H9 (cell line): Measurements from ENCODE around the gene GJE1. TPM values are rescaled to one million over a fixed set of nuclear protein-coding genes. Genes with fewer than 3 reads are reported as not detected.

Source experiments
- DNase-seq: peaks from one replicate; pipeline ENCODE4 v3.0.0-alpha.2; 2017
- H2AFZ ChIP-seq: one replicate; pipeline ENCODE4 v1.6.1; 2013; ENCODE audit warnings: mild to moderate bottlenecking, low read length, control low read depth, moderate library complexity
- H2AK5ac ChIP-seq: 2 replicates; pipeline ENCODE4 v1.6.1; 2013; ENCODE audit warnings: low read length, control low read depth, mixed read lengths; ENCODE audit not compliant: insufficient read length
- H2BK120ac ChIP-seq: one replicate; pipeline ENCODE4 v1.6.1; 2013; ENCODE audit warnings: low read depth, mild to moderate bottlenecking, low read length, control low read depth, inconsistent platforms; ENCODE audit not compliant: poor library complexity, severe bottlenecking
- H2BK12ac ChIP-seq: 2 replicates; pipeline ENCODE4 v1.6.1; 2013; ENCODE audit warnings: low read length, control low read depth, mixed read lengths, low read depth; ENCODE audit not compliant: insufficient read length
- H2BK15ac ChIP-seq: 2 replicates; pipeline ENCODE4 v1.6.1; 2013; ENCODE audit warnings: low read depth, low read length, control low read depth
- H2BK20ac ChIP-seq: one replicate; pipeline ENCODE4 v1.6.1; 2013; ENCODE audit warnings: low read depth, mild to moderate bottlenecking, low read length, control low read depth, inconsistent platforms; ENCODE audit not compliant: poor library complexity, severe bottlenecking
- H2BK5ac ChIP-seq: 2 replicates; pipeline ENCODE4 v1.6.1; 2013; ENCODE audit warnings: low read length, control low read depth, mixed read lengths; ENCODE audit not compliant: insufficient read length
- H3K14ac ChIP-seq: 2 replicates; pipeline ENCODE4 v1.6.1; 2013; ENCODE audit warnings: low read length, control low read depth; ENCODE audit not compliant: insufficient read depth
- H3K18ac ChIP-seq: 2 replicates; pipeline ENCODE4 v1.6.1; 2013; ENCODE audit warnings: low read depth, mild to moderate bottlenecking, mixed read lengths, low read length, control low read depth; ENCODE audit not compliant: insufficient read length
- H3K23ac ChIP-seq: 2 replicates; pipeline ENCODE4 v1.6.1; 2013; ENCODE audit warnings: low read length, control low read depth, mixed read lengths, low read depth; ENCODE audit not compliant: insufficient read length
- H3K23me2 ChIP-seq: 2 replicates; pipeline ENCODE4 v1.6.1; 2013; ENCODE audit warnings: low read depth, mild to moderate bottlenecking, mixed read lengths, low read length, control low read depth; ENCODE audit not compliant: insufficient read length, poor library complexity, severe bottlenecking
- H3K27ac ChIP-seq: 2 replicates; pipeline ENCODE4 v1.5.1; 2013; ENCODE audit warnings: low read length, control low read depth, mixed read lengths, low read depth; ENCODE audit not compliant: insufficient read length
- H3K27me3 ChIP-seq: 2 replicates; pipeline ENCODE4 v1.6.1; 2013; ENCODE audit warnings: low read length, control low read depth, inconsistent platforms; ENCODE audit not compliant: insufficient read depth
- H3K4ac ChIP-seq: 2 replicates; pipeline ENCODE4 v1.6.1; 2013; ENCODE audit warnings: low read depth, mild to moderate bottlenecking, control low read depth, inconsistent platforms, low read length, moderate library complexity
- H3K4me1 ChIP-seq: 2 replicates; pipeline ENCODE4 v1.6.1; 2013; ENCODE audit warnings: low read length, control low read depth, inconsistent platforms; ENCODE audit not compliant: insufficient read depth
- H3K4me2 ChIP-seq: 2 replicates; pipeline ENCODE4 v1.6.1; 2013; ENCODE audit warnings: low read length, control low read depth, mixed read lengths; ENCODE audit not compliant: insufficient read length, insufficient read depth
- H3K56ac ChIP-seq: 2 replicates; pipeline ENCODE4 v1.6.1; 2013; ENCODE audit warnings: low read depth, mild to moderate bottlenecking, mixed read lengths, low read length, control low read depth; ENCODE audit not compliant: insufficient read length
- H3K79me1 ChIP-seq: 2 replicates; pipeline ENCODE4 v1.6.1; 2013; ENCODE audit warnings: low read depth, mild to moderate bottlenecking, moderate library complexity, low read length, control low read depth, inconsistent platforms; ENCODE audit not compliant: insufficient read depth, poor library complexity, severe bottlenecking
- H3K79me2 ChIP-seq: 2 replicates; pipeline ENCODE4 v1.6.1; 2013; ENCODE audit warnings: low read length, control low read depth, inconsistent platforms; ENCODE audit not compliant: insufficient read depth
- H3K9ac ChIP-seq: 2 replicates; pipeline ENCODE4 v1.6.1; 2013; ENCODE audit warnings: low read length, control low read depth, mixed read lengths; ENCODE audit not compliant: insufficient read length; ENCODE audit errors: extremely low read depth
- H3K9me3 ChIP-seq: one replicate; pipeline ENCODE4 v1.6.1; 2013; ENCODE audit warnings: low read depth, low read length, inconsistent platforms; ENCODE audit not compliant: control insufficient read depth
- H3T11ph ChIP-seq: one replicate; pipeline ENCODE4 v1.6.1; 2013; ENCODE audit warnings: mild to moderate bottlenecking, low read length, control low read depth, inconsistent platforms
- H4K20me1 ChIP-seq: one replicate; pipeline ENCODE4 v1.6.1; 2013; ENCODE audit not compliant: control insufficient read depth, insufficient read length, insufficient read depth
- H4K5ac ChIP-seq: 2 replicates; pipeline ENCODE4 v1.6.1; 2013; ENCODE audit warnings: low read depth, mild to moderate bottlenecking, mixed read lengths, low read length, control low read depth; ENCODE audit not compliant: insufficient read length
- H4K8ac ChIP-seq: replicated peaks from 2 replicates; pipeline ENCODE4 v1.6.1; 2013; ENCODE audit warnings: low read length, control low read depth, mixed read lengths, low read depth; ENCODE audit not compliant: insufficient read length
- H4K91ac ChIP-seq: 2 replicates; pipeline ENCODE4 v1.6.1; 2013; ENCODE audit warnings: low read depth, mild to moderate bottlenecking, moderate library complexity, mixed read lengths, low read length, control low read depth; ENCODE audit not compliant: insufficient read length
- H3K27ac Mint-ChIP-seq, 3 experiments: 2 replicates in 2 of 3; 3 replicates in 1 of 3; pipeline ENCODE4 v1.8.0; 2020 to 2021; ENCODE audit warnings: mixed read lengths in 3 of 3, mild to moderate bottlenecking in 1 of 3, moderate library complexity in 1 of 3
- H3K27me3 Mint-ChIP-seq: 2 replicates; pipeline ENCODE4 v1.8.0; 2021; ENCODE audit warnings: low read depth, mild to moderate bottlenecking, moderate library complexity, mixed read lengths
- H3K36me3 Mint-ChIP-seq, 3 experiments: 2 replicates in 2 of 3; 3 replicates in 1 of 3; pipeline ENCODE4 v1.8.0; 2020 to 2021; ENCODE audit warnings: low read depth in 3 of 3, mixed read lengths in 3 of 3; ENCODE audit not compliant: insufficient read depth in 1 of 3
- H3K4me1 Mint-ChIP-seq, 2 experiments: 2 replicates each; pipeline ENCODE4 v1.8.0; 2020; ENCODE audit warnings: mixed read lengths in 2 of 2
- H3K4me3 Mint-ChIP-seq, 2 experiments: 2 replicates in 1 of 2; 3 replicates in 1 of 2; pipeline ENCODE4 v1.8.0; 2020 to 2021; ENCODE audit warnings: mild to moderate bottlenecking in 2 of 2, mixed read lengths in 2 of 2, moderate library complexity in 1 of 2
- H3K9me3 Mint-ChIP-seq, 2 experiments: 2 replicates in 1 of 2; 3 replicates in 1 of 2; pipeline ENCODE4 v1.8.0; 2020; ENCODE audit warnings: mild to moderate bottlenecking in 2 of 2, mixed read lengths in 2 of 2, moderate library complexity in 1 of 2
- total RNA-seq: library from RNA; stranded (reverse); gene quantifications from 2 replicates; pipeline ENCODE4 v1.2.1, GENCODE V29; 2021
- TF ChIP-seq, protein P1 (sequence below): fragments of 200-600 bp; sonication (generic); conservative IDR thresholded peaks from 3 replicates; pipeline ENCODE4 v1.8.0; 2021; ENCODE audit warnings: antibody characterized with exemption, mild to moderate bottlenecking

The GJE1 gene
- total RNA-seq, 1 experiment from 2014 or later = not detected

GRCh38 chr6:142171351-142171750 is 38.6 kb downstream of the GJE1 start:
- Mint-ChIP-seq H3K36me3 (peaks cover 8 to 48% (median 34%) of the 10 kb centered on the region in 3 experiments; a peak in 6 of 7 replicates), H3K9me3 (no peaks in the 10 kb centered on the region), H3K27me3 (no peaks in the 10 kb centered on the region), H3K4me3 (no peak overlapping the region), H3K4me1 (no peaks in the 10 kb centered on the region), H3K27ac (no peak overlapping the region)
- no peak overlapping the region for H3K27ac ChIP-seq
- no peak overlapping the region for H2BK120ac ChIP-seq
- H3K27me3 ChIP-seq = no peaks in the 10 kb centered on the region
- H4K5ac ChIP-seq = no peak overlapping the region
- H2BK15ac ChIP-seq = no peak overlapping the region
- H3K23ac ChIP-seq = no peak overlapping the region
- H2AK5ac ChIP-seq = no peak overlapping the region
- H2BK20ac ChIP-seq = no peak overlapping the region
- H4K91ac ChIP-seq = no peak overlapping the region
- H3K9ac ChIP-seq = no peak overlapping the region
- H3K79me1 ChIP-seq = no peaks in the 10 kb centered on the region
- no peaks in the 10 kb centered on the region for H3K23me2 ChIP-seq
- TF ChIP-seq, protein P1, sequence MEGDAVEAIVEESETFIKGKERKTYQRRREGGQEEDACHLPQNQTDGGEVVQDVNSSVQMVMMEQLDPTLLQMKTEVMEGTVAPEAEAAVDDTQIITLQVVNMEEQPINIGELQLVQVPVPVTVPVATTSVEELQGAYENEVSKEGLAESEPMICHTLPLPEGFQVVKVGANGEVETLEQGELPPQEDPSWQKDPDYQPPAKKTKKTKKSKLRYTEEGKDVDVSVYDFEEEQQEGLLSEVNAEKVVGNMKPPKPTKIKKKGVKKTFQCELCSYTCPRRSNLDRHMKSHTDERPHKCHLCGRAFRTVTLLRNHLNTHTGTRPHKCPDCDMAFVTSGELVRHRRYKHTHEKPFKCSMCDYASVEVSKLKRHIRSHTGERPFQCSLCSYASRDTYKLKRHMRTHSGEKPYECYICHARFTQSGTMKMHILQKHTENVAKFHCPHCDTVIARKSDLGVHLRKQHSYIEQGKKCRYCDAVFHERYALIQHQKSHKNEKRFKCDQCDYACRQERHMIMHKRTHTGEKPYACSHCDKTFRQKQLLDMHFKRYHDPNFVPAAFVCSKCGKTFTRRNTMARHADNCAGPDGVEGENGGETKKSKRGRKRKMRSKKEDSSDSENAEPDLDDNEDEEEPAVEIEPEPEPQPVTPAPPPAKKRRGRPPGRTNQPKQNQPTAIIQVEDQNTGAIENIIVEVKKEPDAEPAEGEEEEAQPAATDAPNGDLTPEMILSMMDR = no peak
- no peak overlapping the region for H3K18ac ChIP-seq
- H4K20me1 ChIP-seq = no peaks in the 10 kb centered on the region
- H2BK12ac ChIP-seq = no peak overlapping the region
- DNase-seq = no peak
- H2BK5ac ChIP-seq = no peak overlapping the region
- H3K4me2 ChIP-seq = no peak overlapping the region
- no peaks in the 10 kb centered on the region for H3K4me1 ChIP-seq
- no peak overlapping the region for H2AFZ ChIP-seq
- H4K8ac ChIP-seq = no peak overlapping the region
- H3K79me2 ChIP-seq = no peaks in the 10 kb centered on the region
- H3K56ac ChIP-seq = no peak overlapping the region
- no peaks in the 10 kb centered on the region for H3K9me3 ChIP-seq
- no peak overlapping the region for H3K4ac ChIP-seq
- H3T11ph ChIP-seq = no peak overlapping the region
- H3K14ac ChIP-seq = no peak overlapping the region
